ENCODE data around the gene STAT1.

STAT1 gene

GRCh38 chr2:190959911-190960788 lies 53.8 kb downstream of the STAT1 start:
- DNase-seq (ENCODE audit: low spot score) = no peak

DNA sequence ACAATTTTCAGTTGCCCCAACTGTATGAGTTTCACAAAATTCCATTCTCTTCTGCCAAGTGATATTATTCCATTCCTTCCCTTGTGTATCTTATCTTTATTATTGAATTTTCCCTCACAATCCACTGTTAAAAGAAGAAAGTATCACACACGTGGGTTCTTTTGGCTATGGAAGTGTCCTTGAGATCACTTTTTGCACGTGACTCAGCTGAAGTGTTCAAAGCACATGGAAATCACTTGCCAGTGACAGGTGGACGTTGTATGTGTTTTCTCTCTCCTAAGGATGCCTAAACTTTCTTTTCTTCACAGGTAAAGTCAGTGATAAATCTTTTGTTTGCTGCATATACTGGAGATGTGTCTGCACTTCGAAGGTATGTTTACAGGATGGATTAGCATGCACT lies 60.7 kb downstream of the STAT1 start:
- no peak for DNase-seq (ENCODE audit: low spot score)

- no peak for DNase-seq (ENCODE audit: low spot score)
Measured at GRCh38 chr2:190950566-190950991, 63.4 kb downstream of the STAT1 start.

DNA sequence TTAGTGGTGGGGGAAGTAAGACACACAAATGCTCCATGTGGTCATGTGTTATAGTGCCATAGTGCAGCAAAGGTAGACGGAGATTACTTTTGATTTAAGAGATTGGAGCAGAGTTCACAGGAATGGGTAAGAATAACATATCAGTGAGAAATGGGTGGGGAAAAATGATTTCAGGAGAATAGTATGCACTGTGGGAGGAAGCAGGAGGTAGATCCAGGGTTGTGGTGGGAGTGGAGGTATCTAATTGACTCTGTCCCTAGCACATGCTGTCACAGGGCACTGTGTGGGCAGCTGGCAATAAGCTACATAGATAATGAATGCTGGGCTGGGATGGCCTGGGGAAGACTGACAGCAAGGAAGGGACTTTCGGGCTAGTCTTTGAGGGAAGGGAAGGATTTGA lies 65.3 kb downstream of the STAT1 start:
- DNase-seq (ENCODE audit: low spot score) = no peak

DNA sequence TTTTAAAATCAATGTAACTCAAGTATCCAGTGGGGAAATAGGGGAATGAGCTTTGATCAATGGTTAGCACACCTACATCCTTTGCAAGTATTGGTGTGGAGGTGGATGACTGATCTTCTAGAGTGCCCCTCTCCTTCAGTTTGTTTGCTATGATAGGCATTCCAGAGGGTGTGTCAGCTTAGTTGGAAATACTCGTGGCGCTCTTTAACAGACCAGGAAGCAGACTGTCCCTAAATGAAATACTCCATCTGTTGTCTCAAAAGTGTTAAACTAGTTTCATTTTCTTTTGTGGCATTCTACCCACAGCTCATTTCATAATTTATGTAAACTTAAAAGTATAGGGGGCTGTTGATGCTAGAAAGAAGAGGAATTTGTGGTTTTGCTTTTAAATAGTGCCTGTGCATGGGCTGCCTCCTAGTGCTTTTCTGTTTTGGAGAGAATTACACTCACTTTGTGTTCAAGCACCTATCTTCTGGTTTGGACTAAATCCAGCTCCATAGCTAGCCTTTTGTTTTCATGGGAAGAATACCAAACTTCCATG lies 66.2 kb downstream of the STAT1 start:
- no peak for DNase-seq (ENCODE audit: low spot score)

DNA sequence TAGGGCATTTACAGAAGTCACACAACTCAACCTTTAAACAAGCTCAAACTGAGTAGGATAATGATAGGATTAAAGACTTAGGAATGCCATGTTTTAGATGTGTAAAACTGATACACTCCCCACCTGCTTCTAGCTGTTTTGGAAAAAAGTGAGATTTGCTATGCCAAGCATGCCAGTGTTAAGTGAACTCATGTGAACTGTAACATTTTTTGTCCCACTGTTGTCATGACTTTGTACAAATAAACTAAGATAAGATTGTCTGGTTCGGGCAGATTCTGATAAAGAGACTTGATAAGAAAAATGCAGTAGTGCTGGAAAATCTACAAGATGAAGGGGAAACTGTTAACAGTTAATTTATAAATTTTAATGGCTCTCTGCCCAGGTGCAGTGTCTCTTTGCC lies 66.8 kb downstream of the STAT1 start:
- no peak for DNase-seq (ENCODE audit: low spot score)

DNA sequence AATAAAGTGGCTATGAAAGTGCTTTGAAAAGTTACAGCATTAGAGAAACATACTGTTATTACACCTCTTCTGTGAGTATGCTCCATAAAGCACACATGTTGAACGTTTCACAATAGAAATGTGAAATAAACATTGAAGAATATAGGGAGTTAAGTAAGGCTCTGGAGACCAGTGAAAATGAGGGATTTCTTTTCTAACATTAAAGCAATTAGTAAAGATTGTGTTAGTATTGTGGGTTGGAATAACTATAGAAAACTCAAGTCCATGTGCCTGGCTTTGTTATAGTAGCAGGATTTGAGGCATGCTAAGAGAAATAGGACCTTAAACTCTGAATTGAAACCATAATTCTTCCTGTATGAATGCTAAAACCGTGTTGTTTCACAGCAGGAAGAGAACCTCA lies 70.3 kb downstream of the STAT1 start:
- no peak for DNase-seq (ENCODE audit: low spot score)

GRCh38 chr2:190942697-190943096 lies 71.3 kb downstream of the STAT1 start:
- no peak for DNase-seq (ENCODE audit: low spot score)

- no peak for DNase-seq (ENCODE audit: low spot score)
Measured at GRCh38 chr2:190941571-190941970, 72.4 kb downstream of the STAT1 start.

- DNase-seq (ENCODE audit: low spot score) = no peak
Measured at GRCh38 chr2:190940454-190940853, 73.5 kb downstream of the STAT1 start.

DNA sequence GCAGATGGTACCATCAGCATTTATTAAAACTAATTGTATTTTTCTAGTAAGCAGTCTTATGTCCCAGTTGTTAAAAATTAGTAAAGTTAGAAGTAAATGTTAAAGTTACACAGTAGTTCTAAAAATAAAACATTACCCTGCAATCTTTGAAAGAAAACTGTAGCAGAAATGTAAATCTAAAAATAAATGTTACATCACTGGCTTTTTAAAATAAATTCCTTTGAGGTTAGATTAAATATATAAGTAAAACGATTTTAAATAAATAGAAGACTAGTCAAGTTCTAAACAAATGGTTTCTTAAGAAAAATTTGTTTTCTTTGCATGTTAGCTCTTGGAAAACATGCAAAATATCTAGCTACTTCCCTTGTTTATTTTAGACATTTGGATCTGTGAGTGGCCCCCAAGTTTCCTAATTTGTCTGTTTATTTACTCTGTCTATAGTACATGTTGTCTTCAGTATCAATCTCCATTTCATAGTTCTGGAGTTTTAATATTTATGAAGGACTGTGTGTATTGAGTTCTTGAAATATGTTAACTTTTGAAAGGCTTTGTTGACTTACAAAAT lies 75.1 kb downstream of the STAT1 start:
- DNase-seq (ENCODE audit: low spot score) = no peak

DNA sequence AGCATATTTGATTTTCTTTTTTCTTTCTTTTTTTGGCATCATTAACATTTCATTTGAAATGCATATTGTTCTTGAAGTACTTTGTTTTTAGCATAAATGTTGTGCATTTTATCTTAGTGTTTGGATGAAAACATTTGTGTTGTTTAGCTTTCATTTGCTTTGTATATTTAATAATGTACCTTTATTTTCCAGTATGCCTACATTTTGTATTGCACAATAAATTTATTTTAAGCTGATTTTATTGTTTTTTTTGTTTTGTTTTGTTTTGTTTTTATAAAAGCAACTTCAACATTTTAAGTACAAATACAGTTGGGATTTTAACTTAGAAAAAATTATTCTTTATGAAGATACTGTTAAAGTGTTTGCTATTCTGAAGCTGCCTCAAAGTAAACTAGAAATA lies 78.9 kb downstream of the STAT1 start:
- no peak for DNase-seq (ENCODE audit: low spot score)

- no peak for DNase-seq (ENCODE audit: low spot score)
Measured at GRCh38 chr2:190933361-190933760, 80.6 kb downstream of the STAT1 start.

DNA sequence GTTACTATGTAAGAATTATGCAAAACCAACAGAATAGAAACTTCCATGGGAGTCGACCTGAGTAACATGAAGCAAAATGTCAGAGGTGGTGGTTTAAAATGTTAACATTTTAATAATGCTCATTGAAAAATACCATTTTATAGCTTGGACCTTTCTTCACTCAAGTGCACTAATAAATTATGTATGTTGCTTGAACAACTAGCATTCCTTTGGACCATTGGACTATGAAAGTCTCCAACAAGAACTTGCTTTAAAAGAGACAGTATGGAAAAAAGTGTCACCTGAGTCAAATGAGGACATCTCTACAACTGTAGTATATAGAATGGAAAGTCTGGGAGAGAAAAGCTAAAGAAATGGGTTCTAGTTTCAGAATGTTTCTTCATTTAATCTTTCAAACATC lies 81.5 kb downstream of the STAT1 start:
- no peak for DNase-seq (ENCODE audit: low spot score)

DNA sequence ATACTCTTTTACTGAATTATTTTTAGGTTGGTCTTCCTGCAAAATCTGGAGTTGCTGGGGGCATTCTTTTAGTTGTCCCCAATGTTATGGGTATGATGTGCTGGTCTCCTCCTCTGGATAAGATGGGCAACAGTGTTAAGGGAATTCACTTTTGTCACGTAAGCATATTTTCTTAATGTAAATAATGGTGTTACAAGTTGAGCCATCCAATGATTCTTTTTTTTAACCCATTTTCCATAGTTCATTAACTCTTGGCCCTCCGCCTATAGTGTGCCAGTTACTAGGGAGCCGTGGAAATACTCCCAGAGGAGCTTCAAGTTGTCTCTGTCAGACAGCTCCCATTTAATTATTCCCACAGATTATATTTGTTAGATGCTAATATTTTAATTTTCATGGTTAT lies 83.6 kb downstream of the STAT1 start:
- no peak for DNase-seq (ENCODE audit: low spot score)

- no peak for DNase-seq (ENCODE audit: low spot score)
Measured at GRCh38 chr2:190929919-190930318, 84.1 kb downstream of the STAT1 start.

DNA sequence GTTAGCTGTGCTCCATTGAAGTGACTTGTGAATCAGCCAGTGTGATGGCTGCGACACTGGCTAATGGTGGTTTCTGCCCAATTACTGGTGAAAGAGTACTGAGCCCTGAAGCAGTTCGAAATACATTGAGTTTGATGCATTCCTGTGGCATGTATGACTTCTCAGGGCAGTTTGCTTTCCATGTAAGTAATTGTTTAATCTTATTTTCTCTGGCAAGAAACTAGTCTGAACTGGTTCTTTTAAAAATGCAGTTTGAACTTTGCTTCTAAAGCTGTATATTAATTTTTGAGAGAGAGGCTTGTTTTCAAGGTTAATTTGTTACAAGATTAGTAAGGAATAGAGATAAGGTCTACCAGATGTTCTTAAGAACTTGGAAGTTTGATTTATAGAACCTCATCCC lies 86.7 kb downstream of the STAT1 start:
- DNase-seq (ENCODE audit: low spot score) = no peak

DNA sequence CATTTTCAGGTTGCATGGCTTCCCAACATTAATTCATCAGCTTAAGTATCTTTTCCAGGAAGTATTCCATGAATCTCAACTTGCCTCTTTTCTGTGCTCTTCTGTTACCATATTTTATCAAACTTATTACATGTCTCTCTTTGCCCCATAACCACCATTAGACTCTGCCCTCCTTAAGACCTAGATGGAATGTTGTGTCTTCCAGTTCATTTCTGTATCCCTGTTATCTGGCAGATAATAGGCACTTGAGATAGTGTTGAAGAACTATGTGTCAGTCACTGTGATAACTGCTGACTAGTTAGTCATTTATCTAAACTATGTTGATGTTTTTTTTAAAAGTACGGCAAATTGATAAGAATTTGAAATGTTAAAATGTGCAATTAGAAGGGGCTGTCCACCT lies 91.6 kb downstream of the STAT1 start:
- DNase-seq (ENCODE audit: low spot score) = no peak

GRCh38 chr2:190920085-190920484 lies 93.9 kb downstream of the STAT1 start:
- DNase-seq (ENCODE audit: low spot score) = no peak
